Fibroblast of skin of left quadriceps (primary cell): ENCODE results near the gene PIGS.
A peak's percentile ranks its signal among the peaks of the same experiment; 100 is the strongest.
"Not testable (repeated sequence)": the region's sequence is repeated elsewhere in the genome, so short reads cannot be mapped to it uniquely, and the experiment has no call there.

Source experiments
- DNase-seq, 2 experiments: peaks; one replicate each; pipeline ENCODE4 v3.0.0-alpha.2; 2013; ENCODE audit warnings: low read depth in 2 of 2

PIGS gene

DNA sequence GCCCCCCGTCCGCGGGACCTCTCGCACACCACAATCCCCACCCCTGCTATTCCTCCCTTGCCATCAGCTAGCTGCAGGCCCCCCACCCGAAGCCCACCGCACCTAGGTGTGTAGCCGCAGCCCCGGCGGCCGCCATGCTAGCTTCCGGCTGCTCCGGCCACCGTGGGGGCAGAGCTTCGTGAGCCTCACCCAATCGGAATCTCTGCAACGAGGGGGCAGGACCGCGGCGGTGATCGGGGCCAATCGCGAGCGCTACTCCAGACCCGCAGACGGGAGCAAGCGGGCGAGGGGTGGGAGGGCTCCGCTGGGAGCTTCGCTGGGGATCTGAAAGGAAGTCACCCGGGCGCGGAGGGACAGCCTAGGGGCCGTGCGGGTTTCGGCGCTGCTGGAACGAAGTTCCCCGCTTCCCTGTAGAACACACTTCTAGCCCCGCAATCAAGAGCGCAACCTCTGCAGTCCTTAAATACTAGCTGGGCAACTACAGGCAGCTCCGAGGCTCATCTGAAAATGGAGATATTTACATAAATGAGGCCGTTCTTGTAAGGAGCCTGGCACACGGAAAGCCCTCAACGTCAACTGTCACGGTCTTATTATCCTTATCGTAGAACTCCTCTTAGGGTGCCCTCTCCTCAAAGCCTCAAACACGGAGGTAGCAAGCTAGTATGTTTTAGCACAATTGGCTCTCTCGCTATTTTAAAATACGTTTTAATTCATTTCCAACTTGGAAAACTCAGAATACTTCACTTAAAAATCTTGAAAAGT lies at the start of gene PIGS:
Gene PIGS, minus strand, starts transcription at position 164 of the 762 bp plus-strand sequence. Its CDS starts 28 bp downstream, at position 136.
- peak; percentile 64 to 71 for DNase-seq

DNA sequence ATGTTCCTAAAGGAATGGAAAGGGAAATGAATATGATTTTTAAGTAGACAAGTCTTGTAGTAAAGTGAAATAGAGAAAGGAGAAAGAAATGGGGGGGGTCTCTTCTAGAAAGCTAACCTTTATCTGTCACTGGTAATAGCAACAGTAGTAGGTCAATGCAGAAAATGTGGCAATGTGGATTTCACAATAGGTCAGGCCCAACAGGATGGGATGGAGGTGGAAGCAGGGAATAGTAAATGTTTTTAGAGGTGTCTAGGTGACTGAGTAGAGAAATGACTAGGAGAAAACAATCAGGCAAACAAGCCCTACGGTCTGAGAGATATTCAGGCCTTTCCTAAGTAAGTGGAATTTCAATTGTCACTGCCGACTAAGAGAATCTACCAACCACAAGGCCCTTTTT lies 48.7 kb upstream of the PIGS start:
- DNase-seq = no peak

- DNase-seq = no peak
These were observed 47.1 kb upstream of the PIGS start for GRCh38 chr17:28618464-28618863.

DNA sequence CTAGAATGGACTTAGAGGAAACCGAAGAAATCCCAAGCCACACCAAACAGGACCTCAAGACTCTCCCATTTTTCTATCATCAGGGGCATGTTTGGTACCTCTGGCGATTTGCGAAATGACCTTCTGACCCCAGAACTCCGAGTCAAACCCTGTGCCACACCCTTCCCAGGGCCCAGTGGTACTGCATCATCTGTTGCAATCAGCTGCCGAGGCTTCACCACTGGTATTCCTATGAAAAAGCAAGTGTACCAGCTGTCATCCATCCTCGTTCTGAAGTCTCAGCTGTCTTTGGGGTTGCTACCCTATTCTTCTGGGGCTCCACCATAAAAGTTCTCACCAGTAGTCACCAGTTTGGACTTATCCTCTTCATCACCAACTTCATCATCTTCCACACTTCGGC lies 45.0 kb upstream of the PIGS start:
- DNase-seq = no peak

GRCh38 chr17:28615260-28615940 lies 44.1 kb upstream of the PIGS start:
- no peak for DNase-seq

DNA sequence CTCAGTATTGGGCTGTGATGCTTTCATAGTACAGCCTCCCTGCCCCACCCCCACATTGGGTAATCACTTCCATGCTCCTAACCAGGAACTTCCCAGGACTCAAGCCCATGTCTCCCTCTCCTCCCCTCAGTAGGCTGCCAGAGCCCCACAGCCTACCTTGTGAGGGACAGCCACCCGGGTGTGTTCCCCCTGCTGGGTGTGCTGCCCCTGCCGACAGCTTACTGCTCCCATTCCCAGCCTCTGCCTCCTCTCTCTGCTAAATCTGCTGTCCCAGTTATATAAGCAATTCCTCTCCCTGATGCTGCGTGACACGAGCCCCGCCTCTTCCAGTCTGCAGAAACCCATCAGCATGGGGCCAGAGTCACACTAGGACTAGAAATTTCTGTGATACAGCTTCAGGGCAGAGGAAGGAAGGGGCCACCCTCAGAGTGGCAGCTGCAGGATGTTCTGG lies 42.6 kb upstream of the PIGS start, which contains the start of gene RSKR:
Gene RSKR, minus strand, starts transcription at position 255 of the 451 bp plus-strand sequence. Its CDS starts 24 bp downstream, at position 231.
- DNase-seq = no peak

DNA sequence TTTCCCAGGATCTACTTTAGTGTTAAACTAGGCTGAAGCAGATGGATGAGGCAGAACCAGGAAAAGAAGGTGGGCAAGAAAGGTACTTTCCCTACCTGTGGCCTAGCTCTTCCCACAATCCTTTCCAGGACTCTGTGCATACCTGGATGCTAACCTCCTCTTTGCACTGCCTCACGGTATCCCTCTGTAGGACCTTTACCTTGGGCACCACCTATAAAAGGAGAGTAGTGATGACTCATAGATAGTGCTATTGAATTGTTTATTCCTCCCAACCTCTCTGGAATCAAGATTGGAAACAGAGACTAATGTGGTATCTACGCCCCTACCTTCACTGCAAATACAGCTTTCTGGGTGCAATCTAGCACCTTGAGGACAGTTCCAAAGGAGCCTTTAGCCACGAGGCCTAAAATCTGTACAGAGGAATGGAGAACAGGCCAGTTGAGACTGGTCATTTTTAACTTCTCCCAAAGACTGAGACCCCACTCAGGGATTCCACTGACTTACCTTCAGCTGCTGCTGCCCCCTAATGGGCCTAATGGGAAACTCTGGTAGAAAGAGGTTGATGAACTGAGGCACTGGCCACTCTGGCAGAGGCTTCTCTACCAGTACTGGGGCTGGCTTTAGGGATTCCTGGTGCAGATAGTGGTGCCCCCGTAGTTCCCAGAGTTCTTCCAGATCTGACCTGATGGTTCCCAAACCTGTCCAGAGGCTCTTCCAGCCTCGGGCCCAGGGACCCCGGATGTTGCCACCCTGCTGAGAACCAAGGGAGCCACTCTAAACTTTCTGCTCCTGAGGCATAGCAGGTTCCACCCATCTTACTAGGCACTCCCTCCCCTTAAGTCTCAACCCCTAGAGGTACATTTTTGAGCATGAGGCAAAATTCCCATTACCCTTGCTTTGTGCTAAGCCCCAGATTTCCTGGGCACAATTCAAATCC lies 41.9 kb upstream of the PIGS start:
- peak in 1 of 2 experiments; percentile 4 for DNase-seq

DNA sequence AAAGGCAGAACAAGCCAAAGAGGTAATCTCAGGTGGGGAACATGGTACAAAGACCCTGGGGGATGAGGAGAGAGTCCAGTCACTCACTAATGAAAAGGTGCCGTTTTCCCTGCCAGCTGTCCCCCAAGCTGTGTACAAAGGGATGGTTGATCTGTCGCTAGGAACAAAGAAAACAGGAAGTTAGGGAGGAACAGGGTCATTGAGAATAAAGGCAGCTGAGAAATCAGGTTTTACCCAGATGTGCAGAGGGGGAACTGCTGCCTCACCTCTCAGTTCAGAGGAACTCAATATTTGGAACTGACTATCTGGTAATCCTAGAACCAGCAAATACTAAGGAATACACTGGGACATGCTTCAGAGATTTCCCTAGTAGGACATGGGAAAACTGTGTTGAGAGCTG lies 41.2 kb upstream of the PIGS start:
- DNase-seq = no peak

GRCh38 chr17:28610376-28610775 lies 39.1 kb upstream of the PIGS start:
- no peak for DNase-seq

DNA sequence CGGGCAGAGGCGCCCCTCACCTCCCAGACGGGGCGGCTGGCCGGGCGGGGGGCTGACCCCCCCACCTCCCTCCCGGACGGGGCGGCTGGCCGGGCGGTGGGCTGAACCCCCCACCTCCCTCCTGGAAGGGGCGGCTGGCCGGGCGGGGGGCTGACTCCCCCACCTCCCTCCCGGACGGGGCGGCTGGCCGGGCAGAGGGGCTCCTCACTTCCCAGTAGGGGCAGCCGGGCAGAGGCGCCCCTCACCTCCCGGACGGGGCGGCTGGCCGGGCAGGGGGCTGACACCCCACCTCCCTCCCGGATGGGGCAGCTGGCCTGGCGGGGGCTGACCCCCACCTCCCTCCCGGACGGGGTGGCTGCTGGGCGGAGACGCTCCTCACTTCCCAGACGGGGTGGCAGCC lies 32.7 kb upstream of the PIGS start:
- not testable (repeated sequence) for DNase-seq

DNA sequence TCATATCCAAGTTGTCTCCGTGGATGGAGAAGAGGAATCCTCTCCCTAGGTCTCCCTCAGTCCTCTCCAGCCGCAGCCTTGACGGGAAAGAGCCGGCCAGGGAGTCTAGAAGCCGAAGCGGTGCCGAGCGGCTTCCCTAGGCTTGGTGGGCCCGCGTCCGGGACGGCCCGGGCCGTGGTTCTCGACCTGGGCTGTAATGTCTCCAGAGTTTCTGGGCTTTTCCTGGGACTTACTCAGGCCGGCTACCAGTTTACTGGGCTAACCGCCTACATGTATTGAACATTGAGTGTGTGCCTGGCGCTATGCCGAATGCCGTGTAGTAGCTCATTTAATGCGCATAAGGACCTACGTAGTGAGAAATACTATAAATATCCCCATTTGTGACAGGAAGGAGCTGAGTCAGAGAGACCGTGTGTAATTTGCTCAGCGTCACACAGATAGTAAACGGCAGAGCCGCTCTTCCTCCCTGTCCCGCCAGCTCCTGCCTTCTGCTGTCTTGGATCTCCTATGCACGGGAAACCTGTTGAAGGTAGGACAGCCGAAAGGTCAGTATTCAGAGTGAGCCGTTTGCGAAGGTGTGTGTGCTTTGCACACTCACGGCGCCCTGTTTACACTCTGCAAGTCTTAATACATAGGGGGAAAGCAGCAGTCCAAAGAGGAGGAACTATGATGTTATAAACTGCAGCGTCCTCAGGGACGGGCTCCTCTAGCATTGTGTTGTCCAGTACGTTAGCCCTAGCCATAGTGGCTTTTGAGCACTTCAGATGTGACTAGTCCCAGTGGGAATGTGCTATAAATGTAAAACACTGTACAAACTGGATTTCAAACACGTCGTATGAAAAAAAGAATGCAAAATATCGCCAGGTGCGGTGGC lies 28.2 kb upstream of the PIGS start:
- DNase-seq = peak; percentile 61 to 62

DNA sequence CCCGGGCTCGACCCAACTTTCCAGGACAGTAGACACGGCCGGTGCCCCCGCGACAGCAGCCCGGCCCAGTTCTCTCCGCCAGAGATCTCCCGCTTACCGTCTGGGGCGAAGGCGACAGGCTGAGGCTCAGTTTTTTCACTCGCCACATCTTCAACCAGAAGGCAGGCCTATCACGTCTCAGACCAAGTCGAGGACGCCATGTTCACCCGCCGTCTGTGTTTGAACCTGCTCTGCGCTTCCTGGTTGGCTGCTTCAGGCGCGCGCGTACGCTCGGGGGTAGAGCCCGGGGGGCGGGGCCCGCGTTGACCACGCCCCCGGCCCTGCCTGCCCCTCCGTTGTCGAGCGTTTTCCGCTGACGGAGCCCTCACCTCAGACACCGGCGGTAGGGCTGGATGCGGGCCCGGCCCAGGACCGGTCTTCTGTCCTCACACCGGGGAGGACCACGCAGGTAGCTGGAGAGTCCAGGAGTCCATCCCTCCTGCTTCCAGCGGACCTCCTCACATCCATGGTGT lies 27.5 kb upstream of the PIGS start, which contains the start of gene SPAG5:
Gene SPAG5, minus strand, starts transcription at position 227 of the 512 bp plus-strand sequence. Its CDS starts 79 bp downstream, at position 148.
- peak; percentile 73 to 77 for DNase-seq

GRCh38 chr17:28598389-28598788 lies 27.1 kb upstream of the PIGS start:
- no peak for DNase-seq

GRCh38 chr17:28597606-28598383 lies 26.5 kb upstream of the PIGS start:
- no peak for DNase-seq

DNA sequence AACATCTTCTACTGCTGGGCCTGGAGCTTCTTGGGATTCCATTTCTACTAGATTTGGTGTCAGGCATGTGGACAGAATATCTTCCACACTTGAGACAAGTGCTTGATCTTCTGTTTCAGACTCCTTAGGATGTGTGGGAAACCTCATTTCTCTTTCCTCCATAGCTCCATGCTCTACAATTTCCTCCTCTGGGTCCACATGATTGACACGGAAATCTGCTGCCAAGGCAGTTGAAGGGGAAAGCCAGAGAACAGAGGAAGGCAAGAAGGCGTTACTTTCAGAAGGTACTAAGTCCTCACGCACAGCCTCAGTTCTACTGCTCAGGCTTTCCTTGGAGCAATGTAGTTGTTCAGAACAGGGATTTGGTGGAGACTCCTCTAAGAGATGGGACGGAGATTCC lies 20.9 kb upstream of the PIGS start:
- DNase-seq = no peak

DNA sequence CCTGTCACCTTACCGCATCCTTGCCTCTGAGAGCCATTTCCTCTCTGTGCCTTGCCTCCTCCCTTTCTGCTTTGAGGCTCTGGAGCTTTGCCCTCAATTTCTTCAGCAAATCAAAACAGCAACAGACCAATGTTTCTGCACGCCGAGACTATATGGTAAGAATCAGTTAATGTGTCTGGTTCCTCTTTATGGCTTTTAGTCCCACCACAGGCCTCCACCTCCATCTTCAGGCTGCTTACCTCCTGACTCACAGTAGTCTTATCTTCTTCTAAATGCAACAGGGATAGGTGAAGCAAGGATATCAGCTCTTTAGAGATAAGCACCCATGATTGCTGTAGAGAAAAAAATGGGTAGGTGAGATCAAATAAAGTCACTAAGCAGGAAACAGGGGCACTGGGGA lies 14.5 kb upstream of the PIGS start:
- DNase-seq = no peak

DNA sequence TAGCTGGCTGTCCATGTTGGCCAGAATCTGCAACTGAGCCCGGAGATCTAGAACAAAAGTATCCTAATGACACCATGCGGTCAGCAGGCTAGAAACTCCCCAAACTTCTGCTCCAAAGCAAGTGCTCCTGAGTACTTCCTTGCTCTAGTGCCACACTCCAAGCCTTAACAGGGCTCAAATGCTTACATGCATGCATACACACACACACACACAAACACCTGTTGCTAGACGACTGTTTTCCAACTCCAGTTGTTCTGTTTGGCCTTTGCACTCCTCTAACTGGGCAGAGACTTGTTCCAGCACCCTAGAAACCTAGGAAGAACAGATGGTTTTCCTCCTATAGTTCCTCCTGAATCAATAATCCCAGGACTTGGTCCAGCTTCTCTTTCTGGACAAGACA lies 13.1 kb upstream of the PIGS start:
- no peak for DNase-seq

DNA sequence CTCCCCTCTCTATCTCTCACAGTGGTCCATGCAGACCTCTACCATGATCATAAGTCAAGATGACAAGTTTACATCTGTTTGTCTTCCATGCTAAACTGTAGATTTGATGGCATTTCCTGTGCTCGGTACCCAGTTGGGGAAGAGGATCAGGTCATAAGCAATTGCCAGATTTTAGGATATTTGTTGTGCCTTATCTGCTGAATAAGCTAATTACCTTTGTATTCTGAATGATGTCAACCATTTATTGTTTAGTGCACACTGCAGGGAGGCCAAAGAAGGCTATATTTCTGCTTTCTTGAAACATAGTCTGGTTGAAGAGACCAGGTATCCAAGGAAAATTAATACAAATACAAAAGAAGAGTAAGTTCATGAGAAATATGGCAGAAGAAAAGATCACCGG lies 11.2 kb upstream of the PIGS start:
- DNase-seq = no peak

DNA sequence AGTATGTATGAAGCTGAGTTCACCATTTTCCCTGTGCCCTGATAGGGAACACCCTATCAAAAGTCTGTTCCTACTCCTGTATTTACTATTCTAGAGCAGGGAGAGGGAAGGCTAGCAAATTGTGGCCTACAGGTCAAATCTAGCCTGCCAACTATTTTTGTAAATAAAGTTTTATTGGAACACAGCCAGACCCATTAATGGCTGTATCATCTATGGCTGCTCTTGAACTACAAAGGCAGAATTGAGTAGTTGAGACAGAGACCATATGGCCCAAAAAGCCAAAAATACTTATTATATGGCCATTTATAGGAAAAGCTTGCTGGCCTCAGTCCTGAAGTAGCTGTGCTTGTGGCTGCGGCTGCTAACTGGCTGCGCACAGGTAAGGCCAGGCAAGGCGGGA lies 9.6 kb upstream of the PIGS start:
- DNase-seq = no peak

DNA sequence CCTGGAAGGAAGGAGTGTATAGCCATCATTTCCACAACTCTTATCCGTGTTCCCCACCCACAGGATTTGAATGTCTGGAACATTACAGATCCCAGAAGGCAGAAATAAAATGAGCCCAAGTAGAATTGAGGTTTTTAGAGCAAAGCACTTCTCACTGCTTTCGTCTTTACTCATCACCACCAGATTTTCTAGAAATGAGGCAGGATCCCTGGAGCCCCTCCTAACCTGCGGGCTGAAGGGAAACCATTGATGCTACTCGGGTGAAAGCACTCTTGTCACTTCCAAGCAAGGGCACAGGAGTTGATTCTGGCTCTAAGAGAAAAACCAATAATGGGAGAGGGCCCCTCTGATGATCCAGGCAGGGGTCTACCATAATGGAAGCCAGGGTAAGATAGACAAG lies 8.2 kb upstream of the PIGS start:
- DNase-seq = no peak
